ENCODE results near the gene NR3C1.

NR3C1 gene

GRCh38 chr5:143319437-143320227 is 83.9 kb downstream of the NR3C1 start:
- no peak for DNase-seq (ENCODE audit: extremely low spot score)
- CTCF ChIA-PET: no interaction called here
- POLR2A ChIA-PET: interaction anchor here (0.6 kb wide), 1 partner anchor 9 kb away, joined by 4 read pairs; no protein-coding TSS in a partner anchor
- TF ChIP-seq SP1 (IDR thresholded peaks at IDR 0.05) (no peak), SUZ12 (IDR thresholded peaks at IDR 0.05) (no peak), TARDBP (IDR thresholded peaks at IDR 0.05) (no peak), FOXK2 (IDR thresholded peaks at IDR 0.05) (no peak), FOXM1 (IDR thresholded peaks at IDR 0.05; ENCODE audit: borderline replicate concordance) (no peak), NFRKB (IDR thresholded peaks at IDR 0.05) (no peak), BHLHE40 (IDR thresholded peaks at IDR 0.05; ENCODE audit: borderline replicate concordance) (no peak), ZNF384 (IDR thresholded peaks at IDR 0.05) (no peak), FOXA1 (IDR thresholded peaks at IDR 0.05) (no peak), ELF4 (IDR thresholded peaks at IDR 0.05) (no peak), L3MBTL2 (conservative IDR thresholded peaks at IDR 0.05) (no peak), LEF1 (IDR thresholded peaks at IDR 0.05; ENCODE audit: borderline replicate concordance) (no peak)

- CTCF ChIA-PET: no interaction called here
- TF ChIP-seq TARDBP (IDR thresholded peaks at IDR 0.05): no peak
- no peak for TF ChIP-seq LEF1 (IDR thresholded peaks at IDR 0.05; ENCODE audit: borderline replicate concordance)
- no peak for TF ChIP-seq CTBP1 (IDR thresholded peaks at IDR 0.05; ENCODE audit: borderline replicate concordance)
- no peak for TF ChIP-seq BHLHE40 (IDR thresholded peaks at IDR 0.05; ENCODE audit: borderline replicate concordance)
- no peak for TF ChIP-seq HDGF (IDR thresholded peaks at IDR 0.05; ENCODE audit: borderline replicate concordance)
- no peak for TF ChIP-seq ELF4 (IDR thresholded peaks at IDR 0.05)
- no peak for TF ChIP-seq FOXK2 (IDR thresholded peaks at IDR 0.05)
- TF ChIP-seq FOXA1 (IDR thresholded peaks at IDR 0.05): no peak
- TF ChIP-seq ARNT (IDR thresholded peaks at IDR 0.05): no peak
- TF ChIP-seq SP1 (IDR thresholded peaks at IDR 0.05): no peak
- TF ChIP-seq L3MBTL2 (conservative IDR thresholded peaks at IDR 0.05): no peak
- no peak for TF ChIP-seq FOXM1 (IDR thresholded peaks at IDR 0.05; ENCODE audit: borderline replicate concordance)
- TF ChIP-seq ZNF384 (IDR thresholded peaks at IDR 0.05): no peak
- TF ChIP-seq NFRKB (IDR thresholded peaks at IDR 0.05): no peak
- no peak for TF ChIP-seq SUZ12 (IDR thresholded peaks at IDR 0.05)
- no peak for TF ChIP-seq PKNOX1 (IDR thresholded peaks at IDR 0.05)
- no peak for DNase-seq (ENCODE audit: extremely low spot score)
- POLR2A ChIA-PET: no interaction called here
Measured at GRCh38 chr5:143318833-143319232, 84.7 kb downstream of the NR3C1 start.

- CTCF ChIA-PET: no interaction called here
- TF ChIP-seq TARDBP (IDR thresholded peaks at IDR 0.05) (no peak), FOXK2 (IDR thresholded peaks at IDR 0.05) (no peak), ARNT (IDR thresholded peaks at IDR 0.05) (no peak), SUZ12 (IDR thresholded peaks at IDR 0.05) (no peak), FOXA1 (IDR thresholded peaks at IDR 0.05) (no peak), PKNOX1 (IDR thresholded peaks at IDR 0.05) (no peak), SP1 (IDR thresholded peaks at IDR 0.05) (no peak)
- no peak for DNase-seq (ENCODE audit: extremely low spot score)
- POLR2A ChIA-PET: no interaction called here
Measured at GRCh38 chr5:143318270-143318669, 85.2 kb downstream of the NR3C1 start.

GRCh38 chr5:143316844-143317631 is 86.4 kb downstream of the NR3C1 start:
- ChIA-PET POLR2A (no interaction called here), CTCF (interaction anchor here (0.5 kb wide), 1 partner anchor 134 kb away, joined by 3 read pairs; no protein-coding TSS in a partner anchor)
- no peak for DNase-seq (ENCODE audit: extremely low spot score)
- no peak for TF ChIP-seq FOXK2 (IDR thresholded peaks at IDR 0.05)

GRCh38 chr5:143316337-143316736 is 87.1 kb downstream of the NR3C1 start:
- no peak for TF ChIP-seq L3MBTL2 (conservative IDR thresholded peaks at IDR 0.05)
- no peak for TF ChIP-seq SP1 (IDR thresholded peaks at IDR 0.05)
- no peak for TF ChIP-seq ZNF384 (IDR thresholded peaks at IDR 0.05)
- no peak for TF ChIP-seq HDGF (IDR thresholded peaks at IDR 0.05; ENCODE audit: borderline replicate concordance)
- TF ChIP-seq NFRKB (IDR thresholded peaks at IDR 0.05): no peak
- TF ChIP-seq ELF4 (IDR thresholded peaks at IDR 0.05): no peak
- TF ChIP-seq TARDBP (IDR thresholded peaks at IDR 0.05): no peak
- no peak for TF ChIP-seq PKNOX1 (IDR thresholded peaks at IDR 0.05)
- TF ChIP-seq FOXM1 (IDR thresholded peaks at IDR 0.05; ENCODE audit: borderline replicate concordance): no peak
- no peak for TF ChIP-seq SUZ12 (IDR thresholded peaks at IDR 0.05)
- POLR2A ChIA-PET: no interaction called here
- DNase-seq (ENCODE audit: extremely low spot score): no peak
- CTCF ChIA-PET: interaction anchor here (0.5 kb wide), 1 partner anchor 133 kb away, joined by 3 read pairs; no protein-coding TSS in a partner anchor

GRCh38 chr5:143315929-143316328 is 87.6 kb downstream of the NR3C1 start:
- TF ChIP-seq HDGF (IDR thresholded peaks at IDR 0.05; ENCODE audit: borderline replicate concordance) (no peak), CTBP1 (IDR thresholded peaks at IDR 0.05; ENCODE audit: borderline replicate concordance) (no peak), SP1 (IDR thresholded peaks at IDR 0.05) (no peak), ZNF384 (IDR thresholded peaks at IDR 0.05) (no peak), BHLHE40 (IDR thresholded peaks at IDR 0.05; ENCODE audit: borderline replicate concordance) (no peak), ELF4 (IDR thresholded peaks at IDR 0.05) (no peak), FOXK2 (IDR thresholded peaks at IDR 0.05) (no peak), FOXA1 (IDR thresholded peaks at IDR 0.05) (no peak), NFRKB (IDR thresholded peaks at IDR 0.05) (no peak), PKNOX1 (IDR thresholded peaks at IDR 0.05) (no peak), FOXM1 (IDR thresholded peaks at IDR 0.05; ENCODE audit: borderline replicate concordance) (no peak), L3MBTL2 (conservative IDR thresholded peaks at IDR 0.05) (no peak), SUZ12 (IDR thresholded peaks at IDR 0.05) (no peak), ARNT (IDR thresholded peaks at IDR 0.05) (no peak), LEF1 (IDR thresholded peaks at IDR 0.05; ENCODE audit: borderline replicate concordance) (no peak), TARDBP (IDR thresholded peaks at IDR 0.05) (no peak)
- ChIA-PET CTCF (no interaction called here), POLR2A (no interaction called here)
- DNase-seq (ENCODE audit: extremely low spot score): no peak

Data from HEK293T (cell line).